ENCODE data around the gene MBLAC1. TPM values are rescaled to one million over a fixed set of nuclear protein-coding genes. Genes with fewer than 3 reads are reported as not detected.

MBLAC1 gene, protein sequence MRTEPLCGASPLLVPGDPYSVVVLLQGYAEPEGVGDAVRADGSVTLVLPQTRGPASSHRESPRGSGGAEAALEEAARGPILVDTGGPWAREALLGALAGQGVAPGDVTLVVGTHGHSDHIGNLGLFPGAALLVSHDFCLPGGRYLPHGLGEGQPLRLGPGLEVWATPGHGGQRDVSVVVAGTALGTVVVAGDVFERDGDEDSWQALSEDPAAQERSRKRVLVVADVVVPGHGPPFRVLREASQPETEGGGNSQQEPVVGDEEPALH
- 10 to 100 TPM in 1 of 4 donors, 1 to 10 TPM in 3; 3.0 to 12.5 (median 6.1) TPM for total RNA-seq

DNA sequence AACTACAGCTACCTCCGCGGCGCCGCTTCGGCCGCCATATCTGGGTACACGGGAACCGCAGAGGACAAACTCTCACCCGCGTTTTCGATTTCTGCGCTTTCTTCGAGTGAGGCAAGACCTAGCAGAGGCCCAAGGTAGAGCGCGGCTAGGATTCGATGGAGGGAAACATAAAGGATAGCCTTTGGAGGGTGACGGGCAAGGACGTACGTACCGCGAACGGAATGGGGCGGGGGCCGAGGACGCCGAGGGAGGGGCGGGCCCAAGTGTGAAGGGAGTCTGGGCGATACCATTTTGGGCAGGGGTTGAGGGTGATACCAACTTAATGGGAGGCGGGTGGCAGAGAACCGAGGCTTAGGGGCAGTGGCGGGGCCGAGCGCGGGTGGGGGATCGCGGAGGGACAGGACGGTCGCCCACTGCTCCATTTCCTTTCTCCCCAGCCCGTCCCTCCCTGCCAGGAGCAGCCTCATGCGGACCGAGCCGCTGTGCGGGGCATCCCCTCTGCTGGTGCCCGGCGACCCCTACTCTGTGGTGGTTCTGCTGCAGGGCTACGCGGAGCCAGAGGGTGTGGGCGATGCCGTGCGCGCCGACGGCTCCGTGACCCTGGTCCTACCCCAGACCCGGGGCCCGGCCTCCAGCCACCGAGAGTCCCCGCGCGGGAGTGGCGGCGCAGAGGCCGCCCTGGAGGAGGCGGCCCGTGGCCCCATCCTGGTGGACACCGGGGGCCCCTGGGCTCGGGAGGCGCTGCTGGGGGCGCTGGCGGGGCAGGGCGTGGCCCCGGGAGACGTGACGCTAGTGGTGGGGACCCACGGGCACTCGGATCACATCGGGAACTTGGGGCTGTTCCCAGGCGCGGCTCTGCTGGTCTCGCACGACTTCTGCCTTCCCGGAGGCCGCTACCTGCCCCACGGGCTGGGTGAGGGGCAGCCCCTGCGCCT, at the start of gene MBLAC1:
Gene MBLAC1, plus strand, starts transcription at position 37 of the 935 bp plus-strand sequence. Its CDS starts 429 bp downstream, at position 466.
- TF ChIP-seq, protein P1, sequence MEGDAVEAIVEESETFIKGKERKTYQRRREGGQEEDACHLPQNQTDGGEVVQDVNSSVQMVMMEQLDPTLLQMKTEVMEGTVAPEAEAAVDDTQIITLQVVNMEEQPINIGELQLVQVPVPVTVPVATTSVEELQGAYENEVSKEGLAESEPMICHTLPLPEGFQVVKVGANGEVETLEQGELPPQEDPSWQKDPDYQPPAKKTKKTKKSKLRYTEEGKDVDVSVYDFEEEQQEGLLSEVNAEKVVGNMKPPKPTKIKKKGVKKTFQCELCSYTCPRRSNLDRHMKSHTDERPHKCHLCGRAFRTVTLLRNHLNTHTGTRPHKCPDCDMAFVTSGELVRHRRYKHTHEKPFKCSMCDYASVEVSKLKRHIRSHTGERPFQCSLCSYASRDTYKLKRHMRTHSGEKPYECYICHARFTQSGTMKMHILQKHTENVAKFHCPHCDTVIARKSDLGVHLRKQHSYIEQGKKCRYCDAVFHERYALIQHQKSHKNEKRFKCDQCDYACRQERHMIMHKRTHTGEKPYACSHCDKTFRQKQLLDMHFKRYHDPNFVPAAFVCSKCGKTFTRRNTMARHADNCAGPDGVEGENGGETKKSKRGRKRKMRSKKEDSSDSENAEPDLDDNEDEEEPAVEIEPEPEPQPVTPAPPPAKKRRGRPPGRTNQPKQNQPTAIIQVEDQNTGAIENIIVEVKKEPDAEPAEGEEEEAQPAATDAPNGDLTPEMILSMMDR (IDR thresholded peaks at IDR 0.05), result no peak
- peak in 1 of 2 donors; percentile 54 for TF ChIP-seq POLR2A (IDR thresholded peaks at IDR 0.05)
- WGBS, 2 donors, result 1% methylated on average over 28 to 38 of the region's 85 CpGs
- Histone ChIP-seq H3K9me3 (no peaks in the 10 kb centered on the region), H3K27me3 (no peaks in the 10 kb centered on the region), H3K4me1 (peaks cover 6 to 22% of the 10 kb centered on the region in 2 donors), H3K4me3 (replicated peaks in 1 of 3) (peak within 1 kb of the TSS; percentile 86 to 99 (median 93)), H3K27ac (peak within 1 kb of the TSS; percentile 93 to 100 (median 97)), H3K36me3 (no peaks in the 10 kb centered on the region)
- peak; percentile 88 to 89 for DNase-seq
- intact Hi-C loops (cut with DNase I), result loop anchor here (5.0 kb wide), 1 partner anchor 35 kb away; no protein-coding TSS in a partner anchor

DNA sequence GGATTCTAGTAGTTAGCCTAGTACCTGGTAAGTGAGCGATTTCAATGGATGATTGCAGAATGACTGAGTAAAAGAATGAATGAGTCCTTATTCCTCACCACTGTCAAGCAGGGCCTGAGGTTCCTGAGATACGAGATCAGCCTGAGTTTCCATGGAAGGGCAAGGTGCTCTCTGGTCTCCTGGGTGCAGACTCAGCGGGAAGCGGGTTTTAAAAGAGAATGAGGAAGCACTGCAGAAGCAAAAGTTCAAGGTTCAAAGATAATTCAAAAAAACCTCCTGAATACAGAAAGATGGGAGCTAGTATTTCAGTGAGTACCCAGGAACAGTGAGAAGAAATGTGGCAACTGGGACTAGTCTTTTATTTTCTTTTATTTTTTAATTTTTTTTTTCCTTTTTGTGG, 49.6 kb upstream of the MBLAC1 start:
- WGBS, 2 donors, result 95 to 98% methylated on average over 4 of the region's 4 CpGs
- peaks cover 46 to 54% of the 10 kb centered on the region in 2 donors for H3K36me3 ChIP-seq
- intact Hi-C loops (cut with DNase I), result no loop called here

DNA sequence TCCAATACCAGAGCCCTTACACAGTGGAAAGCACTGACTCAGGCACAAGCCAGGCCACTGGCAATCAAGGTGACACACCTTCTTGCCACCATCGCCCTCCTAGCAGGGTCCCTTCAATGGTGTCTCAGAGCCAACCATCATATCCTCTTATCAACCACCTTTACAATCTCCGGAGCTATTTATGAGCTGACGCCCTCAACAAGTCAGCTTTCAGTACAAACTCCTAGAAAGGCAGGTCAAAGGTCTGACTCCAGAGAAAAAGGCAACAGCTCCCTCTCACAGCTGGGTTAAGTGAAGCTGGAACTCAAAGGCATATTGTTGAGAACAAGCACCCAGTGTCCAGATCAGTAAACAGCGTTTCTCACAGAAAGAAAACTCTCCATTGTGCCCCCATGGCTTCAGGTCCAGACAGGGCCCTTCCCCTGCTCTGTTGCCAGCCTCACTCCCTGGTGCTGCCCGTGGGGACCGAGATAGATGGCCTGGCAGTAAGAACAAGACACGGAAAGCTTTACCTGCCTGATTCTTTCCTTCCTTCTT, 47.7 kb upstream of the MBLAC1 start:
- Histone ChIP-seq H3K27ac (no peak overlapping the region), H3K36me3 (peaks cover 28 to 35% of the 10 kb centered on the region in 2 donors), H3K27me3 (no peaks in the 10 kb centered on the region), H3K9me3 (no peaks in the 10 kb centered on the region), H3K4me1 (peaks cover 21 to 26% of the 10 kb centered on the region in 2 donors), H3K4me3 (replicated peaks in 1 of 3) (no peak overlapping the region)
- 78 to 83% methylated on average over 7 of the region's 7 CpGs for WGBS, 2 donors
- intact Hi-C loops (cut with DNase I), result no loop called here
- no peak for DNase-seq
- TF ChIP-seq, protein P1 (IDR thresholded peaks at IDR 0.05), result no peak
- TF ChIP-seq POLR2A (IDR thresholded peaks at IDR 0.05), result no peak

More for the DNA sequence above, 49.6 kb upstream of the MBLAC1 start:
- no peak for TF ChIP-seq POLR2A (IDR thresholded peaks at IDR 0.05)
- TF ChIP-seq, protein P1 (IDR thresholded peaks at IDR 0.05), result no peak
- H3K4me3 ChIP-seq (replicated peaks in 1 of 3), result no peak overlapping the region
- no peaks in the 10 kb centered on the region for H3K27me3 ChIP-seq
- H3K4me1 ChIP-seq, result peaks cover 13 to 18% of the 10 kb centered on the region in 2 donors
- H3K27ac ChIP-seq, result no peak overlapping the region
- DNase-seq, result no peak
- H3K9me3 ChIP-seq, result no peaks in the 10 kb centered on the region

DNA sequence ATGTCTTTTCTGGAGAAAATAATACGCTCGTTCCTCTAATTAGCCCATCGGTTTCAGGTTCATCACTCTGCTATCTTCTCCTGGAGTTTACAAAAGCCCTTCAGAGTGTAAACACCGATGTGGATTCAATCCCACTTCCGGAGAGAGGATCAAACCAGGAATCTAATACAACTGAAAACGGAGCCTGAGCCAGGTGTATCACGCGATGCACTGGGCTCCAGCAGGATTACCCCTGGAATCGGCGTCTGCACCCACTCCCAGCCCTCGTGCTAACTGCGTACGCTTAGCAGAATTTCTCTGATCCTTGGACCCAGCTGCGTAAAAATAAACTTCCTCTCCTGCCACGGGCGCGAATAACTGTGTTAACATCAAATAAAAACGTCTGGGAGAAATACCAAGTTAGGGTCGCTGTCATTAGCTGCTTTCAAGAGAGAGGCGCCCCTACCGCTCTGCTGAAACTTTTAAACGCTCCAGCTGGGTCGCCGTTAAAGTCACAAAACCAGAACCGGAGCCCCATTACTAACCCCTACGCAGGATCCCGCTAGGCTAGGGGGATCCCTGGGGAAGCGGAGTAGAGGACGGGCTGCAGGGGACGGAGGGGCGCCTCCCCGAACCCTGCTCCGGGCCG, 45.7 kb upstream of the MBLAC1 start:
- intact Hi-C loops (cut with DNase I), result loop anchor here (5.0 kb wide), 1 partner anchor 89 kb away; no protein-coding TSS in a partner anchor
- WGBS, 2 donors, result 1% methylated on average over 26 to 29 of the region's 34 CpGs
- TF ChIP-seq, protein P1 (IDR thresholded peaks at IDR 0.05), result no peak
- TF ChIP-seq POLR2A (IDR thresholded peaks at IDR 0.05), result no peak
- H3K4me1 ChIP-seq, result peaks cover 21 to 26% of the 10 kb centered on the region in 2 donors
- H3K4me3 ChIP-seq (replicated peaks in 1 of 3), result peak overlapping the region; percentile 66 to 87 (median 85)
- H3K36me3 ChIP-seq, result peaks cover 11 to 16% of the 10 kb centered on the region in 2 donors
- DNase-seq, result peak in 1 of 2 donors; percentile 9
- peak overlapping the region; percentile 35 to 83 (median 47) for H3K27ac ChIP-seq
- H3K9me3 ChIP-seq, result no peaks in the 10 kb centered on the region
- H3K27me3 ChIP-seq, result no peaks in the 10 kb centered on the region
